Duodenal mucosa (tissue), 2 donors: ENCODE data around the gene DOCK2.
"Not testable (repeated sequence)": the region's sequence is repeated elsewhere in the genome, so short reads cannot be mapped to it uniquely, and the experiment has no call there.

ENCODE experiments used
- H3K27ac ChIP-seq: one replicate; pipeline ENCODE4 v1.7.0; 2013; ENCODE audit warnings: low read depth, low read length
- H3K27me3 ChIP-seq, 2 donors: one replicate each; pipeline ENCODE4 v1.7.0; 2013; ENCODE audit warnings: low read length in 2 of 2, control low read depth in 1 of 2; ENCODE audit not compliant: insufficient read depth in 2 of 2, control insufficient read depth in 1 of 2
- H3K36me3 ChIP-seq, 2 donors: one replicate each; pipeline ENCODE4 v1.7.0; 2013; ENCODE audit warnings: low read length in 2 of 2, control low read depth in 1 of 2; ENCODE audit not compliant: insufficient read depth in 2 of 2, control insufficient read depth in 1 of 2
- H3K4me1 ChIP-seq, 2 donors: one replicate each; pipeline ENCODE4 v1.7.0; 2013; ENCODE audit warnings: low read length in 2 of 2, control low read depth in 1 of 2; ENCODE audit not compliant: insufficient read depth in 2 of 2, control insufficient read depth in 1 of 2
- H3K4me3 ChIP-seq, 2 donors: one replicate each; pipeline ENCODE4 v1.7.0; 2013; ENCODE audit warnings: low read length in 2 of 2, low read depth in 1 of 2
- H3K9ac ChIP-seq, 2 donors: one replicate each; pipeline ENCODE4 v1.7.0; 2013; ENCODE audit warnings: low read length in 2 of 2, low read depth in 1 of 2
- H3K9me3 ChIP-seq, 2 donors: one replicate each; pipeline ENCODE4 v1.7.0; 2013; ENCODE audit warnings: low read length in 2 of 2, control low read depth in 1 of 2; ENCODE audit not compliant: control insufficient read depth in 1 of 2

DOCK2 gene

GRCh38 chr5:169652057-169652456, 15.0 kb downstream of the DOCK2 start:
- no peaks in the 10 kb centered on the region for H3K36me3 ChIP-seq
- H3K4me1 ChIP-seq = peaks cover 32 to 47% of the 10 kb centered on the region in 2 donors
- H3K4me3 ChIP-seq = no peak overlapping the region
- no peak overlapping the region for H3K27ac ChIP-seq
- no peak overlapping the region for H3K9ac ChIP-seq
- H3K9me3 ChIP-seq = no peaks in the 10 kb centered on the region
- no peaks in the 10 kb centered on the region for H3K27me3 ChIP-seq

GRCh38 chr5:169653091-169653490, 16.0 kb downstream of the DOCK2 start:
- Histone ChIP-seq H3K4me3 (no peak overlapping the region), H3K9ac (no peak overlapping the region), H3K36me3 (no peaks in the 10 kb centered on the region), H3K9me3 (no peaks in the 10 kb centered on the region), H3K27me3 (no peaks in the 10 kb centered on the region), H3K4me1 (peaks cover 29 to 39% of the 10 kb centered on the region in 2 donors), H3K27ac (no peak overlapping the region)

- Histone ChIP-seq H3K9ac (no peak overlapping the region), H3K27ac (no peak overlapping the region), H3K9me3 (no peaks in the 10 kb centered on the region), H3K4me1 (peaks cover 15 to 23% of the 10 kb centered on the region in 2 donors), H3K27me3 (no peaks in the 10 kb centered on the region), H3K36me3 (no peaks in the 10 kb centered on the region), H3K4me3 (no peak overlapping the region)
These were observed 18.3 kb downstream of the DOCK2 start for GRCh38 chr5:169655353-169655752.

GRCh38 chr5:169656125-169656901, 19.2 kb downstream of the DOCK2 start:
- no peak overlapping the region for H3K9ac ChIP-seq
- no peak overlapping the region for H3K27ac ChIP-seq
- no peak overlapping the region for H3K4me3 ChIP-seq
- peaks cover 6 to 16% of the 10 kb centered on the region in 2 donors for H3K4me1 ChIP-seq
- H3K27me3 ChIP-seq = no peaks in the 10 kb centered on the region
- H3K36me3 ChIP-seq = no peaks in the 10 kb centered on the region
- no peaks in the 10 kb centered on the region for H3K9me3 ChIP-seq

GRCh38 chr5:169657127-169657526, 20.1 kb downstream of the DOCK2 start:
- Histone ChIP-seq H3K9ac (no peak overlapping the region), H3K4me1 (peaks cover 0 to 9% of the 10 kb centered on the region in 2 donors), H3K36me3 (no peaks in the 10 kb centered on the region), H3K27me3 (no peaks in the 10 kb centered on the region), H3K9me3 (no peaks in the 10 kb centered on the region), H3K4me3 (no peak overlapping the region), H3K27ac (no peak overlapping the region)

- H3K36me3 ChIP-seq, H3K9ac ChIP-seq, H3K27ac ChIP-seq, H3K4me1 ChIP-seq, H3K27me3 ChIP-seq, H3K4me3 ChIP-seq, H3K9me3 ChIP-seq: not testable (repeated sequence)
These were observed 25.4 kb downstream of the DOCK2 start for GRCh38 chr5:169662451-169662850.

- Histone ChIP-seq H3K27me3 (no peaks in the 10 kb centered on the region), H3K36me3 (no peaks in the 10 kb centered on the region), H3K9me3 (no peaks in the 10 kb centered on the region), H3K4me1 (no peaks in the 10 kb centered on the region), H3K27ac (no peak overlapping the region), H3K4me3 (no peak overlapping the region), H3K9ac (no peak overlapping the region)
These were observed 26.5 kb downstream of the DOCK2 start for GRCh38 chr5:169663537-169663936.

GRCh38 chr5:169666365-169666764, 29.3 kb downstream of the DOCK2 start:
- H3K4me1 ChIP-seq = no peaks in the 10 kb centered on the region
- H3K9ac ChIP-seq = no peak overlapping the region
- no peaks in the 10 kb centered on the region for H3K36me3 ChIP-seq
- no peak overlapping the region for H3K27ac ChIP-seq
- H3K4me3 ChIP-seq = no peak overlapping the region
- H3K27me3 ChIP-seq = no peaks in the 10 kb centered on the region
- no peaks in the 10 kb centered on the region for H3K9me3 ChIP-seq

- Histone ChIP-seq H3K4me1 (no peaks in the 10 kb centered on the region), H3K4me3 (no peak overlapping the region), H3K9ac (no peak overlapping the region), H3K27ac (no peak overlapping the region), H3K9me3 (no peaks in the 10 kb centered on the region), H3K36me3 (no peaks in the 10 kb centered on the region), H3K27me3 (no peaks in the 10 kb centered on the region)
These were observed 31.0 kb downstream of the DOCK2 start for GRCh38 chr5:169667896-169668674.

GRCh38 chr5:169668732-169669131, 31.7 kb downstream of the DOCK2 start:
- H3K9ac ChIP-seq = no peak overlapping the region
- no peak overlapping the region for H3K4me3 ChIP-seq
- H3K4me1 ChIP-seq = no peaks in the 10 kb centered on the region
- no peaks in the 10 kb centered on the region for H3K9me3 ChIP-seq
- no peaks in the 10 kb centered on the region for H3K36me3 ChIP-seq
- no peak overlapping the region for H3K27ac ChIP-seq
- no peaks in the 10 kb centered on the region for H3K27me3 ChIP-seq
